ENCODE data around the gene ARHGAP22. TPM values are rescaled to one million over a fixed set of nuclear protein-coding genes. Genes with fewer than 3 reads are reported as not detected.
"Not testable (repeated sequence)": the region's sequence is repeated elsewhere in the genome, so short reads cannot be mapped to it uniquely, and the experiment has no call there.

Gene ARHGAP22
- total and polyA plus RNA-seq, 2 donors (not counting 1 experiment from before 2014, with no cell fraction given), result 10.4 to 75.5 TPM

DNA sequence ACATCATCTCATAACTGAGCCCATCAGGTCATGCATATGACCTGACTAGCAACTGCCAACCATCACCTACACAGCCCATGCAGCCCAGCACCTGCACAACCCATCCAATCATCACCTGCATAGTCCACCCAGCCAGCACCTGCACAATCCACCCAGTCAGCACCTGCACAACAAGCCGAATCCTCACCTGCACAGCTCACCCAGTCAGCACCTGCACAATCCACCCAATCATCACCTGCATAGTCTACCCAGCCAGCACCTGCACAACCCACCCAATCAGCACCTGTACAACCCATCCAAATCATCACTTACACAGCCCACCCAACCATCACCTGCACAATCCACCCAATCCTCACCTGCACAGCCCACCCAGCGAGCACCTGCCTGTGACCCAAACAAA lies 46.4 kb upstream of the ARHGAP22 start:
- H3K4me2 ChIP-seq (ENCODE audit: extremely low read depth, insufficient read depth, low read length), result no peak overlapping the region
- no peak overlapping the region for H3K4me3 ChIP-seq (replicated peaks in 1 of 4; ENCODE audit: control extremely low read depth in 1 of 4, insufficient read depth in 1 of 4, low read depth in 3 of 4, low read length in 4 of 4)
- no peaks in the 10 kb centered on the region for H3K27me3 ChIP-seq (ENCODE audit: control insufficient read depth, insufficient read depth, low read length)
- TF ChIP-seq EZH2 (IDR thresholded peaks at IDR 0.05; ENCODE audit: low read length, missing control alignments), result no peak
- TF ChIP-seq, protein P1, sequence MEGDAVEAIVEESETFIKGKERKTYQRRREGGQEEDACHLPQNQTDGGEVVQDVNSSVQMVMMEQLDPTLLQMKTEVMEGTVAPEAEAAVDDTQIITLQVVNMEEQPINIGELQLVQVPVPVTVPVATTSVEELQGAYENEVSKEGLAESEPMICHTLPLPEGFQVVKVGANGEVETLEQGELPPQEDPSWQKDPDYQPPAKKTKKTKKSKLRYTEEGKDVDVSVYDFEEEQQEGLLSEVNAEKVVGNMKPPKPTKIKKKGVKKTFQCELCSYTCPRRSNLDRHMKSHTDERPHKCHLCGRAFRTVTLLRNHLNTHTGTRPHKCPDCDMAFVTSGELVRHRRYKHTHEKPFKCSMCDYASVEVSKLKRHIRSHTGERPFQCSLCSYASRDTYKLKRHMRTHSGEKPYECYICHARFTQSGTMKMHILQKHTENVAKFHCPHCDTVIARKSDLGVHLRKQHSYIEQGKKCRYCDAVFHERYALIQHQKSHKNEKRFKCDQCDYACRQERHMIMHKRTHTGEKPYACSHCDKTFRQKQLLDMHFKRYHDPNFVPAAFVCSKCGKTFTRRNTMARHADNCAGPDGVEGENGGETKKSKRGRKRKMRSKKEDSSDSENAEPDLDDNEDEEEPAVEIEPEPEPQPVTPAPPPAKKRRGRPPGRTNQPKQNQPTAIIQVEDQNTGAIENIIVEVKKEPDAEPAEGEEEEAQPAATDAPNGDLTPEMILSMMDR (conservative IDR thresholded peaks at IDR 0.05 in 1 of 2, IDR thresholded peaks at IDR 0.05 in 1 of 2; ENCODE audit: low read depth in 1 of 2, low read length in 2 of 2), result no peak
- no peaks in the 10 kb centered on the region for H4K20me1 ChIP-seq (ENCODE audit: control insufficient read depth, extremely low read depth, insufficient read depth, low read length)
- H3K36me3 ChIP-seq (ENCODE audit: control insufficient read depth, insufficient read depth, low read length), result no peaks in the 10 kb centered on the region
- H3K27ac ChIP-seq (ENCODE audit: insufficient read depth, low read length), result no peak overlapping the region
- no peaks in the 10 kb centered on the region for H3K9me3 ChIP-seq (ENCODE audit: control insufficient read depth, insufficient read depth, low read depth, low read length)
- H3K4me1 ChIP-seq (ENCODE audit: control insufficient read depth, extremely low read depth, insufficient read depth, low read length), result no peaks in the 10 kb centered on the region
- no peak overlapping the region for H2AFZ ChIP-seq (ENCODE audit: low read length)
- no peak for DNase-seq (ENCODE audit: low read depth in 2 of 2)
- no peak overlapping the region for H3K9ac ChIP-seq (ENCODE audit: insufficient read depth, low read length)
- H3K79me2 ChIP-seq (ENCODE audit: control insufficient read depth, insufficient read depth, low read length), result peaks cover 5% of the 10 kb centered on the region

DNA sequence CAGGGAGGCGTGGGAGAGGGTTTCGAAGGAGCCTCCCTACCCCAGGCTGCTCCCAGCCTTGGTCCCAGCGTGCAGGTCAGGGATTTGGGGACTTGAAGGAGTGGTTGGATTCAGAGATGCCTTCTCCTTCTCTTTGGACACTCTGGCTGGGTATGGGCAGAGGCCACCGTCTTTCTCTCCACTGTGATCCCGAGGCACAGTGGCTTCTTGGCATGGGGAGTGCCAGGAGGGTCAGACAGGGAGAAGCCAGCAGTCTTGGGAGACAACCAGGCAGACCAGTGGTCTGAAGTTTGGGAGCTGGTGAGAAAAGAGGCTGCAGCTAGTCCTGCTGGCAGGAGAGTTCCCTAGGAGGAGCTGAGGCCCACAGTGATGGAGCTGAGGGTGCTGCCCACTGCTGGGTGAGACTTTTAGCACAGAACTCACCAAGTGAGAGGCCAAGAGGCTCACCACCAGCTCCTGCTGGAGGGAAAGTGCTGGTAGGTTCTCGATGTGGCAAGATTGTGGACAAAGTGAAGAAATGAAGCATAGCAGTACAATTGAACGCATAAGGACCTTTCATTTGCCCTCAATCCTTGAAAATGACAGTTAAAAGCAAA lies 44.6 kb upstream of the ARHGAP22 start:
- H3K79me2 ChIP-seq (ENCODE audit: control insufficient read depth, insufficient read depth, low read length), result peaks cover 5% of the 10 kb centered on the region
- H3K9me3 ChIP-seq (ENCODE audit: control insufficient read depth, insufficient read depth, low read depth, low read length), result no peaks in the 10 kb centered on the region
- no peaks in the 10 kb centered on the region for H3K4me1 ChIP-seq (ENCODE audit: control insufficient read depth, extremely low read depth, insufficient read depth, low read length)
- H3K36me3 ChIP-seq (ENCODE audit: control insufficient read depth, insufficient read depth, low read length), result no peaks in the 10 kb centered on the region
- no peaks in the 10 kb centered on the region for H4K20me1 ChIP-seq (ENCODE audit: control insufficient read depth, extremely low read depth, insufficient read depth, low read length)
- no peak overlapping the region for H3K4me3 ChIP-seq (replicated peaks in 1 of 4; ENCODE audit: control extremely low read depth in 1 of 4, insufficient read depth in 1 of 4, low read depth in 3 of 4, low read length in 4 of 4)
- no peak for DNase-seq (ENCODE audit: low read depth in 2 of 2)
- no peak overlapping the region for H3K9ac ChIP-seq (ENCODE audit: insufficient read depth, low read length)
- no peak overlapping the region for H2AFZ ChIP-seq (ENCODE audit: low read length)
- no peak for TF ChIP-seq EZH2 (IDR thresholded peaks at IDR 0.05; ENCODE audit: low read length, missing control alignments)
- TF ChIP-seq, protein P1 (conservative IDR thresholded peaks at IDR 0.05 in 1 of 2, IDR thresholded peaks at IDR 0.05 in 1 of 2; ENCODE audit: low read depth in 1 of 2, low read length in 2 of 2), result peak in 1 of 2 donors; percentile 20
- H3K27ac ChIP-seq (ENCODE audit: insufficient read depth, low read length), result no peak overlapping the region
- no peaks in the 10 kb centered on the region for H3K27me3 ChIP-seq (ENCODE audit: control insufficient read depth, insufficient read depth, low read length)
- H3K4me2 ChIP-seq (ENCODE audit: extremely low read depth, insufficient read depth, low read length), result no peak overlapping the region

DNA sequence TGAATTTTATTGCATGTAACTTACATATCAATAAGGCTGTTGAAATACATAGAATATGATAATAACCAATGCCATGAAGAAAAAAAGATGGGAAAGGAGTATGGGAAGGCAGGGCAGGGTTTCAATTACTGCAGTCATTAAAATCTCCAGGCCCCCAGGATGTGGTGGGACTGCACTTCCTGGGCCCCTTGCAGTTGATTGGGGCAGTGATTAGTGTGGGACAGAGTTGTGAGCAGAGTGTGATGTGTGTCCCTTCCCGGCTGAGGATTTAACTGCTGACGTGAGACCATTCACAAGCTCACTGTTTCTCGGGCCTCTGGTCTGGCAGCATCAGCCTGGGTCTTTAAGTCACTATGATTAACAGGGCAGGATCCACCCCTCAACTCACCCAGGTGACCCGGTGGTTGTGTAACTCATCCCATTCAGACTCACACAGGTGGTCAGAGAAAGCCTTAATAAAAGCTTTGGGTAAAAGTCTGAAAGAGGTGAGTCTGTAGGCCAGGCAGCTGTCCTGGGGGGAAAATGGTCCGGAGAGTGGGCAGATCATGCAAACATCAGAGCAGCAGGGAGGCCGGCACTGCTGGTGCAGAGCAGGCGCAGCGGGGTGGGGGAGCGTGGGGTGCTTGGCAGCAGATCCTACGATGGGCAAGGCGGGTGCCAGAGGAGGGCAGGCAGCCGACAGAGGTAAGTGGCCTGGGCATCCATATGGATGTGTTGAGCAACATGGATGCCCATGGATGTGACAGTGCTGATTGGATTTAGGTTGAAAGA lies 43.5 kb upstream of the ARHGAP22 start:
- Histone ChIP-seq H3K4me2 (ENCODE audit: extremely low read depth, insufficient read depth, low read length) (no peak overlapping the region), H3K27me3 (ENCODE audit: control insufficient read depth, insufficient read depth, low read length) (no peaks in the 10 kb centered on the region), H2AFZ (ENCODE audit: low read length) (no peak overlapping the region), H3K79me2 (ENCODE audit: control insufficient read depth, insufficient read depth, low read length) (peaks cover 5% of the 10 kb centered on the region), H4K20me1 (ENCODE audit: control insufficient read depth, extremely low read depth, insufficient read depth, low read length) (no peaks in the 10 kb centered on the region), H3K4me3 (replicated peaks in 1 of 4; ENCODE audit: control extremely low read depth in 1 of 4, insufficient read depth in 1 of 4, low read depth in 3 of 4, low read length in 4 of 4) (no peak overlapping the region), H3K9ac (ENCODE audit: insufficient read depth, low read length) (no peak overlapping the region), H3K36me3 (ENCODE audit: control insufficient read depth, insufficient read depth, low read length) (no peaks in the 10 kb centered on the region), H3K9me3 (ENCODE audit: control insufficient read depth, insufficient read depth, low read depth, low read length) (no peaks in the 10 kb centered on the region), H3K27ac (ENCODE audit: insufficient read depth, low read length) (no peak overlapping the region), H3K4me1 (ENCODE audit: control insufficient read depth, extremely low read depth, insufficient read depth, low read length) (no peaks in the 10 kb centered on the region)
- no peak for DNase-seq (ENCODE audit: low read depth in 2 of 2)
- no peak for TF ChIP-seq EZH2 (IDR thresholded peaks at IDR 0.05; ENCODE audit: low read length, missing control alignments)
- TF ChIP-seq, protein P1 (conservative IDR thresholded peaks at IDR 0.05 in 1 of 2, IDR thresholded peaks at IDR 0.05 in 1 of 2; ENCODE audit: low read depth in 1 of 2, low read length in 2 of 2), result no peak

GRCh38 chr10:48647073-48647472 lies 42.2 kb upstream of the ARHGAP22 start:
- H3K4me1 ChIP-seq (ENCODE audit: control insufficient read depth, extremely low read depth, insufficient read depth, low read length), result not testable (repeated sequence)

More at GRCh38 chr10:48647073-48647472, 42.2 kb upstream of the ARHGAP22 start:
- H3K36me3 ChIP-seq (ENCODE audit: control insufficient read depth, insufficient read depth, low read length); H3K79me2 ChIP-seq (ENCODE audit: control insufficient read depth, insufficient read depth, low read length); H3K27ac ChIP-seq (ENCODE audit: insufficient read depth, low read length); H4K20me1 ChIP-seq (ENCODE audit: control insufficient read depth, extremely low read depth, insufficient read depth, low read length); H3K9ac ChIP-seq (ENCODE audit: insufficient read depth, low read length); H2AFZ ChIP-seq (ENCODE audit: low read length); H3K9me3 ChIP-seq (ENCODE audit: control insufficient read depth, insufficient read depth, low read depth, low read length); DNase-seq (ENCODE audit: low read depth in 2 of 2); H3K4me3 ChIP-seq (replicated peaks in 1 of 4; ENCODE audit: control extremely low read depth in 1 of 4, insufficient read depth in 1 of 4, low read depth in 3 of 4, low read length in 4 of 4); H3K4me2 ChIP-seq (ENCODE audit: extremely low read depth, insufficient read depth, low read length); H3K27me3 ChIP-seq (ENCODE audit: control insufficient read depth, insufficient read depth, low read length): not testable (repeated sequence)
